ENCODE data around the gene SRM.

Gene SRM

DNA sequence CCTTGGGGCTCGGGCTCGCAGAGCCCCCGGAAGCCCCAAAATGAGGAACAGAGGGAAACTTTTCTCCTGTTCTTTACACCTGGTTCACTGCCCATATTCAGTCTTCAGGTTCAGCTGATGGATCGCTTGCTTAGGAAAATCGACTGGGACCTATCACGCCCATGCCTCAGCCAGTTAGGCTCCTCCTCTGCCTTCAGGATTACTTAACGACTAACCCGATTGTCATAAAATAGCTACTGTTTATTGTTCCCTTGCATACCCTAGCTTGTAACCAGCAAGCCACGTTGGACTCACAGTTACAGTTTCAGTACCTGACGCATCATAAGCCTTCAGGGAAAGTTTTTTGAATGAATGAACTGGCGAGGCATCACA, 46.7 kb downstream of the SRM start:
- no peak for DNase-seq (ENCODE audit: low spot score)

GRCh38 chr1:11012260-11013159, 47.3 kb downstream of the SRM start, which contains the start of gene TARDBP:
Gene TARDBP, plus strand, starts transcription at chr1:11012654. Its CDS starts 1,074 bp downstream, at chr1:11013728.
- DNase-seq (ENCODE audit: low spot score) = peak; percentile 86

Measured in CD4-positive, alpha-beta T cell treated with Interleukin-6 at 100 ng/mL for 8 hours (primary cell).